ENCODE data around the gene GRID2. TPM values are rescaled to one million over a fixed set of nuclear protein-coding genes. Genes with fewer than 3 reads are reported as not detected.

Gene GRID2
- total RNA-seq, 1 donor, result not detected

- TF ChIP-seq, protein P1, sequence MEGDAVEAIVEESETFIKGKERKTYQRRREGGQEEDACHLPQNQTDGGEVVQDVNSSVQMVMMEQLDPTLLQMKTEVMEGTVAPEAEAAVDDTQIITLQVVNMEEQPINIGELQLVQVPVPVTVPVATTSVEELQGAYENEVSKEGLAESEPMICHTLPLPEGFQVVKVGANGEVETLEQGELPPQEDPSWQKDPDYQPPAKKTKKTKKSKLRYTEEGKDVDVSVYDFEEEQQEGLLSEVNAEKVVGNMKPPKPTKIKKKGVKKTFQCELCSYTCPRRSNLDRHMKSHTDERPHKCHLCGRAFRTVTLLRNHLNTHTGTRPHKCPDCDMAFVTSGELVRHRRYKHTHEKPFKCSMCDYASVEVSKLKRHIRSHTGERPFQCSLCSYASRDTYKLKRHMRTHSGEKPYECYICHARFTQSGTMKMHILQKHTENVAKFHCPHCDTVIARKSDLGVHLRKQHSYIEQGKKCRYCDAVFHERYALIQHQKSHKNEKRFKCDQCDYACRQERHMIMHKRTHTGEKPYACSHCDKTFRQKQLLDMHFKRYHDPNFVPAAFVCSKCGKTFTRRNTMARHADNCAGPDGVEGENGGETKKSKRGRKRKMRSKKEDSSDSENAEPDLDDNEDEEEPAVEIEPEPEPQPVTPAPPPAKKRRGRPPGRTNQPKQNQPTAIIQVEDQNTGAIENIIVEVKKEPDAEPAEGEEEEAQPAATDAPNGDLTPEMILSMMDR (IDR thresholded peaks at IDR 0.05; ENCODE audit: insufficient read depth, low read depth, low read length), result no peak
- no peak overlapping the region for H3K4me3 ChIP-seq (ENCODE audit: low read depth, low read length)
- no peak for DNase-seq (ENCODE audit: low read depth)
These were observed 835.4 kb downstream of the GRID2 start for GRCh38 chr4:93139118-93139517.

- DNase-seq (ENCODE audit: low read depth), result no peak
- H3K4me3 ChIP-seq (ENCODE audit: low read depth, low read length), result no peak overlapping the region
- TF ChIP-seq, protein P1 (IDR thresholded peaks at IDR 0.05; ENCODE audit: insufficient read depth, low read depth, low read length), result no peak
These were observed 840.1 kb downstream of the GRID2 start for GRCh38 chr4:93143902-93144301.

DNA sequence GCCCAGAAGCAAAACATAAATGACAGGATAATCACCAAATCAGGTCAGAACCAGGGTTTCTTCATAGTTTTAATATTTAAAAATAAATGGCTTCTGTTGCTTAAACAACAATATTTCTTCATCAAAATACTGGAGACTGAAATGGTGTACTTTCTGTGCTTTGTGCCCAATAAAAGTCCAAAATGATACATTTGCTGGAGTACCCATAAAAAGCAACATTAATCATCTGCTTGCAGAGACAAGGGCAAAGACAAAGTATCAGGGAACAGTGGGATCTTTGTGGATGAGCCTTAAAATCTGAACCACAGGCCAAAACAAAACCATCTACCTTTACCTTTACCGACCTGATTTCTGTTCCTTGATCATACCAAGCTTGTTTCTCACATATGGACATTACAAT, 840.9 kb downstream of the GRID2 start:
- no peak overlapping the region for H3K4me3 ChIP-seq (ENCODE audit: low read depth, low read length)
- TF ChIP-seq, protein P1 (IDR thresholded peaks at IDR 0.05; ENCODE audit: insufficient read depth, low read depth, low read length), result no peak
- no peak for DNase-seq (ENCODE audit: low read depth)

DNA sequence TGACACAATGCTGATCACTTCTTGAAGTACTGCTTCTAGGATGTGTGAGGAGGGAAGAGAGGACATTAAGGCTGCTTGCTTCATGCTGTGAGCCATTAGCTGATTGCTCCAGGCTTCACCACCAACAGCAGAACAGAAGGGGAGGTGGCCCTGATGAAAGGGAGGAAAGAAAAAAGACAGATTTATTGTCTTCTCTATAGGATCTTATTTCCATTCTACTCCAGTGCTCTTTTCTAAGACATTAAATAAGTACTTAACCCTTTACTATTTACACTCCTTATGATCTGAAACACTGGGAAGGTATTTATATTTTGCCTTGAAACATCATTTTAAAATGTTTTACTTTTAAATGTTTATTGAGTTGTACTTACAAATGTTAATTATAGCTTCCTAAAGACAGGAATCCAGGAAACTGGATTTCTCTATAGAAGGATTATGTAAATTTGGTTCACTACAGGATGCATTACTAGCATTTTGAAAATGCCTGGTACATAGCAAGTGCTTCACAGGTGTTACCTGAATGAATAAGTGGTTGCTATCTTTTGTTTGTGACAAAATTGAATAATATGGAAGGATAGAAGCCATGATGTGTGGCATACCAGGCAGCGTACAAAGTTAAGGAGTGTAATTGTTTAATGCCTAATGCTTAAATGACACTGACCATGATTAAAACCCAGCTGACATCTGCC, 843.9 kb downstream of the GRID2 start:
- DNase-seq (ENCODE audit: low read depth), result no peak
- TF ChIP-seq, protein P1 (IDR thresholded peaks at IDR 0.05; ENCODE audit: insufficient read depth, low read depth, low read length), result no peak
- no peak overlapping the region for H3K4me3 ChIP-seq (ENCODE audit: low read depth, low read length)

DNA sequence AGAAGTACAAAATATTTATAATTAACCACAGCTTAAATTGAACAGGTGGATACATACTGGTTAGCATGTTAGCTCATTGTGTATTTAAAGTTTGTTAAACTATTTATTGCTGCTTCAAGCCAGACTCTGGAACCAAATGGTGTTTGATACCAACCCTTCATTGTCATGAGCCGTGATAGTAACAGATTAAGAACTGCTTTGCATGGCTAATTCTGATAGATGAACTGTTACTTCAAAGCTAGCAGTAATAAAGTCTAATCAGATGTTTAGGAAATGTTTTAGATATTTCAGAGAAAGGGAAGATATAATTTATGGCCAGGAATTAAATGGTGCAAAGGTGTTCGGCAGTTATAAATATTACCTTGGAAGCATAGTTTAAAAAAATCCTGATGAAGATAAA, 848.7 kb downstream of the GRID2 start:
- TF ChIP-seq, protein P1 (IDR thresholded peaks at IDR 0.05; ENCODE audit: insufficient read depth, low read depth, low read length), result no peak
- no peak overlapping the region for H3K4me3 ChIP-seq (ENCODE audit: low read depth, low read length)
- DNase-seq (ENCODE audit: low read depth), result no peak

DNA sequence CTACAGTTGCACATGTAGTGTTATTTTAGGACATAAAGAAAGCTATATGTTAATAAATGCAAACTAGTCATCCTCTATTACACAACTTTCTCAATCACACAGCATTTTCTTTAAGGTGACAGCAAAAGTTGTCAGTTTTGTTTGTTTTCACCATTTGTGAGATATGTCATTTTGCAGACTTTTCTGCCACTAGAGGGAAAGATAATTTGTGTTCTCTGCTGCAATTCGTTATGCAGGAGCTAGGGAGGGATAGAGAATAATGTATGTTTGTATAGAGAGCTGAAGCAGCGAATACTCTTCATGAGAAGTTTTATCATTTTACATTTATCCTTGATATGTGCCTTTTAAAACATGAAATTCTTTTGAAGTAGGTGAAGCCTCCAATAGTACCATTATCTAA, 854.2 kb downstream of the GRID2 start:
- DNase-seq (ENCODE audit: low read depth), result no peak
- H3K4me3 ChIP-seq (ENCODE audit: low read depth, low read length), result no peak overlapping the region
- TF ChIP-seq, protein P1 (IDR thresholded peaks at IDR 0.05; ENCODE audit: insufficient read depth, low read depth, low read length), result no peak

- H3K4me3 ChIP-seq (ENCODE audit: low read depth, low read length), result no peak overlapping the region
- TF ChIP-seq, protein P1 (IDR thresholded peaks at IDR 0.05; ENCODE audit: insufficient read depth, low read depth, low read length), result no peak
- no peak for DNase-seq (ENCODE audit: low read depth)
These were observed 864.3 kb downstream of the GRID2 start for GRCh38 chr4:93168053-93168452.
